GM12872 (cell line): Measurements from ENCODE around the gene TMEM178B.

Source experiments
- CTCF ChIP-seq: IDR thresholded peaks from 3 replicates; pipeline ENCODE4 v1.5.1; 2011; ENCODE audit warnings: low read depth, mild to moderate bottlenecking, low read length, moderate library complexity; ENCODE audit not compliant: insufficient read depth

Gene TMEM178B

GRCh38 chr7:141464551-141464950 lies 390.7 kb downstream of the TMEM178B start:
- TF ChIP-seq CTCF, result no peak

- no peak for TF ChIP-seq CTCF
These were observed 392.5 kb downstream of the TMEM178B start for GRCh38 chr7:141466151-141466904.

GRCh38 chr7:141468341-141468740 lies 394.5 kb downstream of the TMEM178B start:
- TF ChIP-seq CTCF, result no peak

- TF ChIP-seq CTCF, result no peak
These were observed 401.8 kb downstream of the TMEM178B start for GRCh38 chr7:141475679-141476078.

- TF ChIP-seq CTCF, result no peak
These were observed 404.0 kb downstream of the TMEM178B start for GRCh38 chr7:141477865-141478264.

GRCh38 chr7:141478845-141479244 lies 405.0 kb downstream of the TMEM178B start:
- no peak for TF ChIP-seq CTCF

GRCh38 chr7:141480953-141481352 lies 407.1 kb downstream of the TMEM178B start:
- no peak for TF ChIP-seq CTCF
